NCI-H2081 treated with DMSO at 0.1 percent for 48 hours (cell line): ENCODE data around the gene RASIP1.
"Not testable (repeated sequence)": the region's sequence is repeated elsewhere in the genome, so short reads cannot be mapped to it uniquely, and the experiment has no call there.

Experiments
- DNase-seq: peaks from one replicate; lab custom pipeline; 2025; lab: John Stamatoyannopoulos, UW

RASIP1 gene

DNA sequence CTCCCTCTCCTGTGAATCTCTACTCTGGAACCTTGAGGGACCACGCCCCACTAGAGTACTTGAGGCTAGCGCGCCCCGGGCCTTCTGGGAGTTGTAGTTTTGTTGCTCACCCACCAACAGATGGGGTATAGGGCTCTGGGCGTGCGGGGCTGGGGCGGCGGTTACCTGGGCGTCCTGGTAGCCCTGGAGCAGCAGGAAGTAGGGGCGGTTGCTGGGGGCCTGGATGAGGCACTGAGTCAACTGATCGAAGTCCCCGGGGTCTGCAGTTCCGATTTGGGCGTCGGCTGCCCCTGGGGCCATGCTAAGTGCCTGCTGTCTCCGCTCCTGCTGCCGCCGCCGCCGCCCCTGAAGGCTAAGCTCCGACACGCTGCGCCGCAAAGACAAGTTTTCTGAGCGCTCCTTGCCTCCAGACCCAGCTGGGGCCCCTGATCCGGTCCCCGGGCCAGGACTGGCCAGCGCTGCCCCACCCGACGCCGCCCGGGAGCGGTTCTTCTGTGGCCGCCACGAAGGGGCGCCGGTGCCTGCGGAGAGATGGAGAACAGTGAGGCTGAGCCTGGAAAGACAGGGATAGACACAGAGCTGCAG lies 5.3 kb downstream of the RASIP1 start:
- DNase-seq = no peak

DNA sequence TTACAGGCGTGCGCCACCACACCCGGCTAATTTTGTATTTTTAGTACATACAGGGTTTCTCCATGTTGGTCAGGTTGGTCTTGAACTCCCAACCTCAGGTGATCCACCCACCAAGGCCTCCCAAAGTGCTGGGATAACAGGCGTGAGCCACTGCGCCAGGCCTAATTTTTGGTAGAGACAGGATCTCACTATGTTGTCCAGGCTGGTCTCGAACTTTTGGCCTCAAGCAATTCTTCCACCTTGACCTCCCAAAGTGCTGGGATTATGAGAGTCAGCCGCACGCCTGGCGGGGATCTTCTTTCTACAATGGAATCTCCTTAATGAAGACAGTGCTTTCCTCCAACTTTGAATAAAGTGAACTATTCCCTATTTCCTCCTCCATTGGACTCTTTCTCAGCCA lies 5.8 kb downstream of the RASIP1 start:
- no peak for DNase-seq

DNA sequence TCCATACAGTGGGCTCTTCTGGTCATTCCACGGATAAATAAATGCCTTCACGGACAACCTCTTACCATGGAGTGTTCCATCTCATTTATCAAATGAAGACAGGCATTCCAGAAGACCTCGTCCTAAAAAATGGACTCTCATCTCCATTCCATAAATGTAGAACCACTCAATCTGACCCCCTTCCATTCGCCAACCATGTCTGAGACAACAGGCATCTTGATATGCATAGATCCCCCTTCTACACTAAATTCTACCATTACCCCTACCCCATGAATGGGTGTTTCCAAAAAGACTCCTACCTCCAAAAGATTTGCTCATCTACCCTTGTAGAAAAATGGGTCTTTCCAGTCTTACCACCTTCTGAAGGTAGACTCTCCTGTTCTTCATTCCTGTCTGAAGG lies 9.0 kb downstream of the RASIP1 start:
- DNase-seq = no peak

DNA sequence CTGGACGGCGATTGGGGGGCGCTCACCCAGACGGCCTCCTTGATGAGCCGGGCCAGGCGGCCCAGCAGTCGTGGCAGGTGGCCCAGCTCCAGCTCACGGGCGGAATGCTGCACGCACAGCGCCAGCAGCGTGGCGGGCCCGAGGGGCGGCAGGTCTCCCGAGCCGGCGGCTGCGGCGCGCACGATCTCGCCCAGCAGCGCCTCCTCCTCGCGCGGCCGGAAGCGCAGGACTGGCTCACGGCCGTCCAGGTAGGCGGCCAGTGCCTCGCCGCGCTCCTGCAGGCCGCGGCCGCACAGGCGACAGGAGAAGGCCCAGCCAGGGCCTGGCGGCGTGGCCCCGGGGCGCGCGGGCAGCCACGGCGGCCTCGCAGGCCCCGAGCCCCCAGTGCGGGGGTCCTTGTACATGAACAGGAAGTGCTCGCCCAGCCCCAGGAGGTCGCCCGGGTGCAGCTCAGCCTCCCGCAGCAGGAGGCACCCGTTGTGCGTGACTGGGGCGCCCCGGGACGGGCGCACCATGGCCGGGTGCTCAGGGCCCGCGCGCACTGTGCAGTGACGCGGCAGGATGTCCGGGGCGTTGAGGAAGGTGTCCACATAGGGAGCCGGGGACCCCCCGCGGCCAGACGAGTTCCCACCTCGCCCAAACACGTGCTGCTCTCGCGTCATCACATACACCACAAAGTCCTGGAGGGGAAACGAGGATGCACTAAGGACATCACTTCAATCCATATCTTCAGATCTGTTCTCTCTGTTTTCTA lies 11.3 kb downstream of the RASIP1 start:
- DNase-seq = no peak

DNA sequence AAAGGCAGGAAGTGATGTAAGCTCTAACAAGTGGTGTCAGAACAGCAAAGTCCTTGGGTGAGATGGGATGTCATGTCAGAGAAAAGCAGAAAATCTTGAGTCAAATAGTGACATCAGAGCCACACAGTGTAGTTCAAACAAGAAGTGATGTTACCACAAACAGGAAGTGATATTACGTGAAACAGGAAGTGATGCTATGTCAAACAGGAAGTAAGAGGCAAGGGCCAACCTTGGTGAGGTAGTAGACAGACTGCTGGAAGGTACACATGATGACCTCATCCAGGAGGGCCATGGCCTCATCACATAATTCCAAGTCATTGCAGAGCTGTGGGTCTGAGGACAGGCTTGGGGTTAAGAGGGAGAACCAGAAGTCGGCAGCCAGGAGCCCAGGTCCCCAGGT lies 13.9 kb downstream of the RASIP1 start:
- no peak for DNase-seq

DNA sequence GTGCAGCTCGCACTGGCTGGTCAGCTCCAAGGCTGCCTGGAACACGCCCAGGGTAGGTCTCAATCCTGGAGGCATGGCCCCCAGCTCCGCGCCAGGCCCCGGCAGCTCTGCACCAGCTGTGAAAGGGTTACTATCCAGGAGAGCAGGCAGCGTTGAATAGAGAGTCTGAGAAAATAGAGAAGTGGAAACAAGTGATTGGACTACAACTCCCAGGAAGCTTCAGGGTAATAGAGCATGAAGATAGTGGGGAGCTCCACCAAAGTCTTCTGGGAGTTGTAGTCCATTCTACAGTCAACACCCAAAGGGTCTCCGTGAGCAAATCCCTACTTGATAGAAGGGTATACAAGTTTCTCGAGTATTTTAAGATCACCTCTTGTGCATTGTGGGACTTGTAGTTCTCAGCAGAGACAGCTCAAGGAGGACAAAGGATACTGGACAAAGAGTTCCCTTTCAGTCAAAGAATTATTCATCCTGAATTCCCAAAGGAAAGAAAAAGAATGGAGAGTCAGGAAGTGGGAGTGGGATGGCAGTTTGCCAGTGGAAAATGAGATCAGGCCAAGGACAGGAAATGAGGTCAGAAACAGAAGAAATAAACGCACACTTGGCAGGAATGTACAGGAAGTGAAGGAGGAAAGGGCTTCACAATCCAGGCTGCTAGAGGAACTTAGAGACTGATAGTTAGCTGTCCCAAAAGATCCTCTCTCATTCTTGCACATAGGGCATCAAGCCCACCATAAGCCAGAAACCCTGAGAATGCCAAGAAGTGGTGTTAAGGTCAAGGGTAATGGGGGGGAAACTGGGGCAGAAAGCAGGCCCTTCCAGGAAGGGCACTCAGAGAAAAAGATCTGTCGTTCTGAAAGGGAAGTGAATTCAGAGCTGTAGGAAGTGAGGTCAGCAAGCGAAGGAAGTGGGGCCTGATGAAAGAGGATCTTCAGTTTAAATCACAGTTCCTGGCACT lies 15.3 kb downstream of the RASIP1 start:
- DNase-seq = peak; percentile 8

DNA sequence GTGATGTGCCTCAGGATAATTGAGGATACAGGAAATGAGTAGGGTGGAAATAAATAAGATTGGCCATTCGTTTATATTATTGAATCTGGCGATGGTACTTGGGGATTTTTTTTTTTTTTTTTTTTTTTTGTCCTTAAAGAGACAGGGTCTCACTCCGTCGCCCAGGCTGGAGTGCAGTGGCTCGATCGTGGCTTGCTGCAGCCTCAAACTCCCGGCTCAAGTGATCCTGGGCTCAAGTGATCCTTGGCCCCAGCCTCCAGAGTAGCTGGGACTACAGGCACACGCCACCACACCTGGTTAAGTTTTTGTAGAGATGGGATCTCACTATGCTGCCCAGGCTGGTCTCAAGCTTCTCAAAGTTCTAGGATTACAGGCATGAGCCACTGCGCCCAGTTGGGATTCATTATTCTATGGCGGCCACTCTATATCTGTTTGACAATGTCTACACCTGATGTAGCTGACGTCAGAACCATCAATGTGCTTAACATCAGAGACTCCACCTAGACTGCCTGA lies 18.2 kb downstream of the RASIP1 start:
- no peak for DNase-seq

DNA sequence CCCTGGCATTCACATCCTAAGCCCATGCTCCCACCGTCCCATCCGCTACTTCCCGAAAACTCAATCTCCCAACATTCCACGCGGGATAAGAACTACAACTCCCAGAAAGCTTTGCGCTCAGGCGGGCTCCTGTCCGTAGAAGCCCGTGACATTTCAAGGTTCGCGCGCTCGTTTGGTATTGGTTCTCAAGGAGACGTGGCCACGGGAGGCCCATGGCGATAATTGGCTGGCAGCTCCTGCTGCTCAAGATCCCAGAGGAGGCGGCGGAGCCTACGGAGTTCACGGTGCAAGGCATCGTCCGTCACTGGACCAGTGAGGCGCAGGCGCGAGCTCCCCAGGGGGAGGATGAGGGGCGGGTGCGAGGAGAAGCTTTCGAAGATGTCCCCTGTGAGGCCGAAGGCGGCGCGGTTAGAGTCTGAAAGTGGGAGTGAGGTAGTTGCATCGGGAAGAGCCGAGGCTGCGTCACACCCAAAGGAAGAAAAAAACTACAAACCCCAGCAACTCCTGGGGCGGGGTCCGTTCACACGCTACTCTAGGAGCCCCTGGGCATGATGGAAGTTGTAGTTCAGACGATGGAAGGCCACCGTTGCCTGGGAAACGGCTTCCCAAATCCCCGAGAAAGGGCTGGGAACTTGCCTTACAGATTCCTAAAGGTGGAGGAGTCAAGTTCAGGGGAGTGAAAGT lies 19.7 kb downstream of the RASIP1 start:
- peak; percentile 90 for DNase-seq

DNA sequence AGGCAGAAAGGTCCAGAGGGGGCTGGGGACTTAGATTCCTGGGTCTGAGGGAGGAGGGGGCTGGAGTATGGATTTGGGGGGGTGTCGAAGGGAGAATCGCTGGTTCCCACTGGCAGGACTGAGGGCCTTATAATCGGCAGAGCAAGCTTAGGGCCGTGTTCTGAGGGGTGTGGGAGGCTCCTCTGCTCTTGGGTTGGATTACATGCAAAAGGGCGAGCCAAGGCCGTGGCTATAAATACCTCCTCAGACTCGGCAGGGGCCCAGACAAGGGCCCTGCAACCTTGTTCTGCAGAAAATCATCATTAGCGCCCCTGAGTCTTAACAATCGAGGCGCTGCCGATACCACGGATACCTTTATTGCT lies 20.2 kb downstream of the RASIP1 start:
- no peak for DNase-seq

DNA sequence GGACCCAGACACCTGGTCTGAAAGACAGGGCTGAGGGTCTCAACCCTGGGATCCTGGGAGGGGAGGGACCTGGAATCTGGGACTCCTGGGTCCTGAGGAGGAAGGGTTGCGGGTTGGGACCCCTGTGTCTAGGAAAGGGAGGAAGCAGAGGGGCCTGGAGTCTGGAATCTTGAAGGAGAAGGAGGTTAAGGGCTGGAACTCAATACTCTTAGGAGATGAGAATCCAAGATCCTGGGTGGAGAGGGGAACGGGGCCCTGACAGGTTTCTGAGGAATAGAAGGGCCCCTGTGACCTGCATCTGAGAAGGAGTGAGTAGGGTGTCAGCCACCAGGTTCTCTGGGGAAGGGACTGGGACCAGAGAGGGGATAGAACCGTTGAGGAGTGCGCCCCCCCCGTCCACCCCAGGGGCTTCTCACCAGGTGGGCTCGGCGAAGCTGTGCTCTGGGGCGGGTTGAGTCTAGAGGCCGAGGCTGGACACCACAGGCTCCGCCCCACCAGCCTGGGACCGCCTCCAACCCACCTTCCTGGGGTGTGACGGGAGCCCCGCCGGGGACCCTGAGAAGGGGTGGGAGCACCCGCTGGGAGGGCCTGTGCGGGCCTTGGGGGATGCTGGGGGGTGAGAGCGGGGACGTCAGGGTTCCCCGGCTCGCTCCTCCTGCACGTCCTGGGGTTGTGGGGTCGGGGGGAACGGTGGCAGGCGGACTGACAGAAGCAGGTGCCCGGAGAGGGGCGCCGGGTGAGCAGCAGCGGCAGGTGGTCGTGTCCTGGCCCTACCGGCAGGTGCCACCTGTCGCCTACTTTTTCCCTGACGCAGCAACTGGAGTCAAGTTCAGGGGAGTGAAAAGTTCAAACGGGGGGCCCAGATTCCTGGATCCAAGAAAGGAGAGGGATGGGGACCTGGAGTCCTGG lies 20.9 kb downstream of the RASIP1 start, which contains the start of gene MAMSTR:
MAMSTR (minus strand) TSS at position 463 of the 909 bp plus-strand sequence. CDS start 694 bp downstream, outside the sequence.
- DNase-seq = no peak

DNA sequence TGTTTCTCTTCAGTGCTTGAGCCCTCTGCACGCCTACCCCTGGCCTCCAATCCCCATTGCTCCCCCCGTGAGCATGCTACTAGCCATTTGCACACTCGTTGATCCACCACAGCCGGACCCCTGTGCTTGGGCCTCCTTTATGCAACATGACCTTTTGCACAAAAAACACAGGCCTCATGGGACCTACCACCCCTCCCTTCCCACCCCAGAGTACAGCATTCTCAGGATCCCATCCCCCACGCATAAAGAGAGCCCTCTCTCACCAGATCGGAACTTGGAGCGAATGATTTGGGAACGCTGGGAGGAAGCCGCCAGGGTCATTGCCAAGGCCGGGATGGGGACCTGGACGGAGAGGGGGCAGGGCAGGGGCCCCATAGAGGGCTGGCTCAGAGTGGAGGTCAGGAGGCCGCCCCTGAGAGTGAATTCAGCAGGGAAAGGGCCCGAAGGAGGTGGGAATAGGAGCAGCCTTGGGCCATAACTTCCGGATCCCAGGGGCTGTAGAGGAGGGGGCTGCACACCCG lies 21.6 kb downstream of the RASIP1 start:
- DNase-seq = no peak

DNA sequence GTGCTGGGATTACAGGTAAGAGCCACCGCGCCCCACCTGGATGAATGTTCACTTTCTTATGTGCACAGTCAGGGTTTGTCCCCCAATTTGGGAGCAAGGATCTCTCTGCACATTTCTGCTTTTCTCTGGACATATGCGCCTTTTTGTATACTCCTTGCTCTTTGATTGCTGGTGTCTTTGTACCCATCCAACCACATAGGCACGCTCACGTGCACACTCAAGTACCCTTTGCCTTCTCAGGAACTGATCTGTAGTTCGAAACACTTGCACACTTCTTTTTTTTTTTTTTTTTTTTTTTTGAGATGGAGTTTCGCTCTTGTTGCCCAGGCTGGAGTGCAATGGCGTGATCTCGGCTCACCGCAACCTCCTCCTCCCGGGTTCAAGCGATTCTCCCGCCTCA lies 22.3 kb downstream of the RASIP1 start:
- not testable (repeated sequence) for DNase-seq

DNA sequence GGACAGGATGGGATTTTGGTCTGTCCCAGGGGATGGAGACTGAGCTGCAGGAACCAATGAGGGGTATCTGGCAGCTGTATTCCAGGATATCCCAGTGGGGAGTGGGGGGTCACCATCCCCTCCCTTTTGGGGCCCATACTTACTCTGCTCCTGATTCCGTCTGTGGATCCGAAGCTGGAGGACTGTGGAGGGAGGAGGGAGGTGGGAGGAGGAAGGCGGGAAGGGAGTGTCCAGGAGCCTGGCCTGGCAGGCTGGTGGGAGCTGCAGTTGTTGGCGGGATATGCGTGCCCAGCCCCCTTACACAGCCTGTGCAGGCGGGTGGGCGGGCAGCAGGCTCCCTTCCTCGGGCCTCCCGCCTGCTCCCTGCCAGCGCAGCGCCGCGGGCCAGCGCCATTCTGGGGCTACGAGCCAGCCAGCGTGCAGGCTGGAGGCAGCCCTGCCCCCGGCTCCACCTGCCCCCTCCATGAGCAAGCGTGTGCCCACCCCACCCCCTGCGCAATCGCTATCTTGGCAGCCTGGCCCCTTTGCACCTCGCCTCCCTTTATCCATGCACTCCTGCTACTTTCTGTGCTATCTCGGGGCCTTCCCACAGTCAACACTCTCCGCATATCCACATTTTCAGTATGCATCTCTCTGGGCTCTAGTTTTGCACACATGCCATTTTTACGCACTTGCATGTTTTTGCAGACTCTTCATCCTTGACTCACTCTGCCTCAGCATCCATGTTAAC lies 23.7 kb downstream of the RASIP1 start:
- DNase-seq = no peak

DNA sequence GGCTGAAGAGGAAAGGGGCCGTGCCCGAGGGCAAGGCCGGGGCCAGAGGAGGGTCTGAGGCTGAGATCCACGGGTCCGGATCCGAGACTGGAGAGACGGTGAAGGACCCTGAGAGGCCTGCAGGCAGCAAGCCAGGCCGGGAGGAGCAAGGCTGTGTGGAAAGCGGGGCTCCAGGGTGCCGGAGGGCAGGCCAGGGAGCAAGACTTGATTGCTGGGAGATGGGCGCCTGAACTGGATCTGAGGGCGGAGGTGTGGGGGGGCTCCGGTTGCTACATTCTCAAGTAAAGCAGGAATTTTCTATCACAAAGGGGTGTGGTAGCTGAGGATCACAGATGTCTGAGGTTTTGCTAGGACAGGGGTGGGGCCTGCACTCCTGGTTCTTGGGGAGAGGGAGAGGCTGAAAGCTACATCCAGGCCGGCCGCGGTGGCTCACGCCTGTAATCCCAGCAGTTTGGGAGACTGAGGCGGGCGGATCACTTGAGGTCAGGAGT lies 24.7 kb downstream of the RASIP1 start:
- no peak for DNase-seq

DNA sequence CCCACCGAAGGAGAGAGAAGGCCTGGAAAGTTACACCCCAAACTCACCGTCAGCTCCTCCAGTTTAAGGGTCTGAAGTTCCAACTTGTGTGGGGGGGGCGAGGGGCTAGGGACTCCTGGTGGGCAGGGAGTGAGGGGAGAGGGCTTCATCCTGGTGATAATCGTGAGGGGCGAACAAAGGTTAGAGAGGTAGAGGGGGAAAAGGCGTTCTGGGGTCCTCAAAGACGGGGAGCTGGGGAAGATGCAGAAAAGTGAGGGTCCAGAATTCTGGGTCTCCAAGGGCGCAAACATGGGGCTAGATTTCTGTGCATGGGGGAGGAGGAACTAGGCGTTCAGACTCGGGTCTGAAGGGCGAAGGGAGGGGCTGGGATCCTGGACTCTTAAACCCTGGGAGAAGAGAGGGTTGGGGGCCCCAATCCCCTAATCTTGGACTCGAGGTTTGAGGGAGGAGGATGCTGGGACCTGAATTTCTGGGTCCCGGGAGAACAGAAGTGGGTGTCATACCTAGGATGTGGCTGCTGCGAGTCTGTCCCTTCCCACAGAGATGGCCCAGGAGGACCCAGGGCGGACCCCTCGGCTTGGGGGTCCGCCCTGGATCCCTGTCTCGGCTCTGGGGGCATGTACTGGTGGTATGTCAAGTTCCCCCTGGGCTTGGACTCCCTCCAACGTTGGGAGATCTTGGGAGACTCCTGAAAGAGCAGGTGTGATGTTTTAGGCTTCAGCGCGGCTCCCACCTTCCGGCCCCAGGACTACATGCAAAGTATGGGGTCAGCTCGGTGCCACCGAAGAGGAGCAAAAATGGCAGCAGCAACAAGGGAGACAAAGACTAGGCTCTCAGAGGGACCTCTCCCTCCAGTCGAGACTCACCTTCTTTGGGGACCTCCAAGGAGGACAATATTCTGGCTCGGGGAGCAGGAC lies 25.4 kb downstream of the RASIP1 start:
- no peak for DNase-seq

DNA sequence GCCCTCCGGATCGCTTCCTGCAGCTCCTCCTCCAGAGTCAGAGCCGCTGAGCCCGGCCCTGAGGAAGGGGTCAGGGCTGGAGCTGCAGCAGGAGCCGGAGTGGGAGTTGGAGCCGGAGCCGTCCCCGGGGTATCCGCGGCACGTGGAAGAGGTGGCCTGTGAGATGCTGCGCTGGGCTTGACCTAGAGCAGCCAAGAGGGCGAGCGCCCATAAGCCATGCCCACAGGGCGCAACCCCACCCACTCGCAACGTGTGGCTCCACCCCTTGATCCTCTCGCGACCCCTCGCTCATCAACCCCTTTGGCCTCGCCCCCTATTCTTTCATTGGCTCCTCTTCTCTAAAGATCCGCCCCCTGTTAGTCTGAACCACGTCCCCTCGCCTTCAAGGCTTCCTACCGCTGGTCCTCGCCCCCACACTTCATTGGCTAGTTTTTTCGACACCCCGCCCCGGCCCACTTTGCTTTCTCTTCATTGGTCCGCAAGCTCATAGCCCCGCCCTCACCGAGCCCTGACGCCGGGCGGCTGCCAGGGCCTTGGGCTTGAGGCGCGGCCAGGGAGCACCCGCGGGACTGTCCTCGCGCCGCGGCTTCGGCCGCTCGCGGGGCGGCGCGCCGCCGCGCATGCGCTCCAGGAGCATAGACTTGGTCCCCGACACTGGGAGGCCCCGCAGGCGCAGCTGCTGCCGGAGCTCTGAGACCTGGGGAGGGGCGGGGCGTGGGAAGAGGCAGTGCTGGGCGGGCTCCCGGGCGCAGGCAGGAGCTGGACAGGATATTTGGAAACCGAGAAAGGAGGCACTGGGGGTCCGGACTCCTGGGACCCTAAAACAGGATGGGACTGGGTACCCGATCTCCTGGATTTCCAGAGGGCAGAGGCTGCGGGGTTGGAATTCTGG lies 26.3 kb downstream of the RASIP1 start:
- DNase-seq = peak; percentile 98

DNA sequence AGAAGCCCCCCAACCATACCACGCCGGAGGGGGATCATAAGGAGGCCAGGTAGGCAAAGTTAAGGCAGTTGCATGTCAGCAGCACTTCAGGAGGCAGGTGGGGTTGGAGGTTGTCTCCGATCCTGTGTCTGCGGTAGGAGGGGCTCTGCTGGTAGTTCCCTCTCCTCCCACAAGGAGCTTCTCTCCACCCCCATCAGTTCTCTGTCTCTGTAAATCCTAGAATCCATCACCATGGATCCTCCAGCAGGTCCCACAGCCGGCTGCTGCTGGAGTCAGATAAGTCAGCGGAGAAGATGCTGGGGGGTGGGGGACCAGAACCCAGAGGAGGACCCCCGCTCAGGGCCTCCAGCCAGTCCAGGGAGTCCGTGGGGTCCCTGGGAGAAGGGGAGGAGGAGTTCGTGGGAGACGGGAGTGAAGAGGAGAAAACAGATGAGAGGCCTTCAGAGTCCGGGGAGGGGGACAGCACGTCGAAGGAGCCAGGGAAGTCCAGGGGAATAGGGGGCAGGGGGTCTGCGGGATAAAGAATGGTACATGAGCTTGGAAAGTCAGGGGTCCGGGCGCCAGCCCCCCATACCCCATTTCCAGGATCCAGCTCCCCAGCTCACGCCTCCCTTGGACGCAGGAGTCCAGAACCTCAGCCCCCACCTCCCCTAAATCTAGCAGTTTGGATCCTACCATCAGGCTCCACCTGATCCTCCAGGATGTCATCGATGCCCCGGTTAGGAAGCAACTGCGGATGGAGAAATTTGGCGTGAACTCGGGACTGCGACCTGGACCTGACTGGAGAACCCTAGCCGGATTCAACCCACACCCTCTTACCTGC lies 27.2 kb downstream of the RASIP1 start:
- no peak for DNase-seq
